HEK293T (cell line): ENCODE data around the gene MSLN.

ENCODE experiments used
- BHLHE40 ChIP-seq: fragments of 450-650 bp; IDR thresholded peaks from 2 replicates; pipeline ENCODE4 v1.6.1; 2016; ENCODE audit warnings: mild to moderate bottlenecking, moderate library complexity, borderline replicate concordance
- CTBP1 ChIP-seq: fragments of 450-650 bp; IDR thresholded peaks from 2 replicates; pipeline ENCODE4 v1.6.1; 2016; ENCODE audit warnings: borderline replicate concordance
- ELF4 ChIP-seq: fragments of 450-650 bp; IDR thresholded peaks from 2 replicates; pipeline ENCODE4 v1.6.1; 2017; ENCODE audit warnings: antibody characterized with exemption
- FOXA1 ChIP-seq: fragments of 450-650 bp; IDR thresholded peaks from 2 replicates; pipeline ENCODE4 v1.6.1; 2016; ENCODE audit warnings: mild to moderate bottlenecking
- FOXM1 ChIP-seq: fragments of 450-650 bp; IDR thresholded peaks from 2 replicates; pipeline ENCODE4 v1.6.1; 2017; ENCODE audit warnings: mild to moderate bottlenecking, borderline replicate concordance
- L3MBTL2 ChIP-seq: fragments of 450-650 bp; conservative IDR thresholded peaks from 2 replicates; pipeline ENCODE4 v1.6.1; 2016; ENCODE audit warnings: mild to moderate bottlenecking
- LEF1 ChIP-seq: fragments of 450-650 bp; IDR thresholded peaks from 2 replicates; pipeline ENCODE4 v1.6.1; 2017; ENCODE audit warnings: mild to moderate bottlenecking, borderline replicate concordance
- ZNF384 ChIP-seq: fragments of 450-650 bp; IDR thresholded peaks from 2 replicates; pipeline ENCODE4 v1.6.1; 2016

GRCh38 chr16:791131-791530 lies 30.6 kb downstream of the MSLN start:
- TF ChIP-seq ELF4 (no peak), FOXA1 (no peak), FOXM1 (no peak), BHLHE40 (no peak), LEF1 (no peak), CTBP1 (no peak), ZNF384 (no peak), L3MBTL2 (no peak)
